Mucosa of descending colon (tissue), 3 donors: ENCODE data around the gene RDH14. TPM values are rescaled to one million over a fixed set of nuclear protein-coding genes. Genes with fewer than 3 reads are reported as not detected.

ENCODE experiments used
- ATAC-seq: fragments of 200-7000 bp; cut with Tn5 transposase; one replicate; pipeline ENCODE4 v1.9.1; 2020; ENCODE audit warnings: mild to moderate bottlenecking, moderate library complexity
- DNase-seq, 3 donors: peaks; one replicate each; pipeline ENCODE4 v3.0.0-alpha.2; 2020
- H3K36me3 ChIP-seq: fragments of 200-600 bp; one replicate; pipeline ENCODE4 v1.8.0; 2021; ENCODE audit warnings: low read depth, mild to moderate bottlenecking
- H3K4me1 ChIP-seq: fragments of 200-600 bp; one replicate; pipeline ENCODE4 v1.8.0; 2021; ENCODE audit warnings: low read depth, mild to moderate bottlenecking
- H3K4me3 ChIP-seq: fragments of 200-600 bp; one replicate; pipeline ENCODE4 v1.8.0; 2021; ENCODE audit warnings: mild to moderate bottlenecking
- H3K9me3 ChIP-seq: fragments of 200-600 bp; one replicate; pipeline ENCODE4 v1.8.0; 2021; ENCODE audit warnings: mild to moderate bottlenecking
- CTCF ChIP-seq: fragments of 200-600 bp; IDR thresholded peaks from one replicate; pipeline ENCODE4 v1.8.0; 2022; ENCODE audit warnings: antibody characterized with exemption, mild to moderate bottlenecking
- intact Hi-C, 2 donors: fragments of 100-400 bp; cut with DNase I in 1 of 2; cut with micrococcal nuclease in 1 of 2; formaldehyde crosslinking; loops; one replicate each; pipeline versions ENCODE4 v1.11.0 to v1.11.1; 2022; cut with DNase I, micrococcal nuclease
- total RNA-seq, 3 donors: library from RNA; stranded (reverse); fragmentation: NEBNext Ultra II Directional in 2 of 3; extraction: Animal tissue kit (Norgen Biotek cat#: 25700) in 2 of 3; gene quantifications; one replicate each; pipeline versions ENCODE4 v1.2.1 to v1.2.4, GENCODE V29; 2021 to 2023
- donor health status: DM: no; HTN: no; CAD: no; lungs with moderate emphysema.
- donor health status: DM: no; HTN: no; CAD: no.
- donor health status: DM: no; HTN: yes; CAD: no.

RDH14 gene
- total RNA-seq, 3 donors from 2014 or later: 16.2 to 25.3 (median 17.1) TPM

GRCh38 chr2:18585526-18585925 lies 25.1 kb upstream of the RDH14 start:
- Histone ChIP-seq H3K4me3 (no peak overlapping the region), H3K4me1 (no peaks in the 10 kb centered on the region), H3K9me3 (no peaks in the 10 kb centered on the region), H3K36me3 (no peaks in the 10 kb centered on the region)
- no peak for ATAC-seq
- DNase-seq: no peak
- no peak for TF ChIP-seq CTCF
- intact Hi-C loops: no loop called here

GRCh38 chr2:18584608-18584954 lies 24.1 kb upstream of the RDH14 start:
- intact Hi-C loops: no loop called here
- peak in 1 of 3 donors; percentile 8 for DNase-seq
- TF ChIP-seq CTCF: no peak

GRCh38 chr2:18583905-18584607 lies 23.6 kb upstream of the RDH14 start:
- intact Hi-C loops: no loop called here
- no peaks in the 10 kb centered on the region for H3K36me3 ChIP-seq
- TF ChIP-seq CTCF: no peak
- no peaks in the 10 kb centered on the region for H3K4me1 ChIP-seq
- H3K9me3 ChIP-seq: no peaks in the 10 kb centered on the region
- DNase-seq (no peak), ATAC-seq (no peak)
- H3K4me3 ChIP-seq: no peak overlapping the region

More at GRCh38 chr2:18584608-18584954, 24.1 kb upstream of the RDH14 start:
- no peaks in the 10 kb centered on the region for H3K36me3 ChIP-seq
- H3K4me1 ChIP-seq: no peaks in the 10 kb centered on the region
- no peak for ATAC-seq
- no peak overlapping the region for H3K4me3 ChIP-seq
- H3K9me3 ChIP-seq: no peaks in the 10 kb centered on the region

GRCh38 chr2:18580606-18581005 lies 20.2 kb upstream of the RDH14 start:
- DNase-seq (no peak), ATAC-seq (no peak)
- Histone ChIP-seq H3K4me1 (no peaks in the 10 kb centered on the region), H3K36me3 (no peaks in the 10 kb centered on the region), H3K4me3 (no peak overlapping the region), H3K9me3 (no peaks in the 10 kb centered on the region)
- TF ChIP-seq CTCF: no peak
- intact Hi-C loops: no loop called here

- no peaks in the 10 kb centered on the region for H3K4me1 ChIP-seq
- H3K9me3 ChIP-seq: no peaks in the 10 kb centered on the region
- no peak for ATAC-seq
- H3K36me3 ChIP-seq: no peaks in the 10 kb centered on the region
- intact Hi-C loops: no loop called here
- no peak for TF ChIP-seq CTCF
- DNase-seq: no peak
- H3K4me3 ChIP-seq: no peak overlapping the region
Observed at GRCh38 chr2:18578033-18578432, 17.6 kb upstream of the RDH14 start.
